Neural progenitor cell (in vitro differentiated cells): ENCODE results near the gene CDRT4. TPM values are rescaled to one million over a fixed set of nuclear protein-coding genes. Genes with fewer than 3 reads are reported as not detected.

ENCODE experiments used
- DNase-seq: peaks from one replicate; pipeline ENCODE4 v3.0.0-alpha.2; 2016; ENCODE audit warnings: low spot score
- H2AFZ ChIP-seq: fragments of 200-600 bp; sonication (generic); replicated peaks from 2 replicates; pipeline ENCODE4 v1.6.1; 2016; ENCODE audit warnings: antibody characterized with exemption
- H3F3A ChIP-seq: fragments of 200-600 bp; sonication (generic); 2 replicates; pipeline ENCODE4 v1.6.1; 2016; ENCODE audit warnings: antibody characterized with exemption, low read depth
- H3K27ac ChIP-seq: fragments of 200-600 bp; sonication (generic); 2 replicates; pipeline ENCODE4 v1.5.1; 2016; ENCODE audit warnings: mild to moderate bottlenecking
- H3K27me3 ChIP-seq: fragments of 200-600 bp; sonication (generic); 2 replicates; pipeline ENCODE4 v1.6.1; 2016; ENCODE audit warnings: mild to moderate bottlenecking, moderate library complexity
- H3K36me3 ChIP-seq: fragments of 200-600 bp; sonication (generic); 2 replicates; pipeline ENCODE4 v1.5.1; 2016
- H3K4me1 ChIP-seq: fragments of 200-600 bp; sonication (generic); 2 replicates; pipeline ENCODE4 v1.6.1; 2016; ENCODE audit warnings: mixed run types
- H3K4me2 ChIP-seq: fragments of 200-600 bp; sonication (generic); 2 replicates; pipeline ENCODE4 v1.6.1; 2016
- H3K4me3 ChIP-seq: fragments of 200-600 bp; sonication (generic); 2 replicates; pipeline ENCODE4 v1.5.1; 2016
- H3K79me2 ChIP-seq: fragments of 200-600 bp; sonication (generic); 2 replicates; pipeline ENCODE4 v1.6.1; 2016; ENCODE audit warnings: low read depth
- H3K9ac ChIP-seq: fragments of 200-600 bp; sonication (generic); 2 replicates; pipeline ENCODE4 v1.6.1; 2016
- H3K9me3 ChIP-seq: fragments of 200-600 bp; sonication (generic); 2 replicates; pipeline ENCODE4 v1.5.1; 2016; ENCODE audit warnings: low read depth
- H4K20me1 ChIP-seq: fragments of 200-600 bp; sonication (generic); 2 replicates; pipeline ENCODE4 v1.6.1; 2016; ENCODE audit warnings: low read depth
- H3K27ac Mint-ChIP-seq: 3 replicates; pipeline ENCODE4 v1.8.0; 2021; ENCODE audit warnings: mixed read lengths
- H3K27me3 Mint-ChIP-seq: 2 replicates; pipeline ENCODE4 v1.8.0; 2022; ENCODE audit warnings: low read depth, mild to moderate bottlenecking, inconsistent platforms, moderate library complexity, mixed read lengths; ENCODE audit not compliant: insufficient read depth
- H3K36me3 Mint-ChIP-seq: 3 replicates; pipeline ENCODE4 v1.8.0; 2021; ENCODE audit warnings: mixed read lengths
- H3K4me1 Mint-ChIP-seq: 3 replicates; pipeline ENCODE4 v1.8.0; 2021; ENCODE audit warnings: mixed read lengths
- H3K4me3 Mint-ChIP-seq: 3 replicates; pipeline ENCODE4 v1.8.0; 2021; ENCODE audit warnings: mild to moderate bottlenecking, moderate library complexity, mixed read lengths
- H3K9me3 Mint-ChIP-seq: 3 replicates; pipeline ENCODE4 v1.8.0; 2020; ENCODE audit warnings: mixed read lengths
- CTCF ChIP-seq: fragments of 200-600 bp; sonication (generic); IDR thresholded peaks from 2 replicates; pipeline ENCODE4 v1.5.1; 2017; ENCODE audit warnings: antibody characterized with exemption, mild to moderate bottlenecking
- EZH2 ChIP-seq: fragments of 200-600 bp; sonication (generic); IDR thresholded peaks from 2 replicates; pipeline ENCODE4 v1.6.1; 2017; ENCODE audit warnings: antibody characterized with exemption, mild to moderate bottlenecking, moderate library complexity
- EZH2phosphoT487 ChIP-seq: fragments of 200-600 bp; sonication (generic); IDR thresholded peaks from 2 replicates; pipeline ENCODE4 v1.6.1; 2017; ENCODE audit warnings: antibody characterized with exemption
- total RNA-seq: library from RNA; depleted of rRNA; stranded (reverse); fragments of >200 nt; gene quantifications from 2 replicates; pipeline ENCODE4 v1.2.3, GENCODE V29; 2015; ENCODE audit warnings: low replicate concordance

The CDRT4 gene
- total RNA-seq, 1 donor from 2014 or later = 18.2 TPM

GRCh38 chr17:15464231-15464985, 3.0 kb downstream of the CDRT4 start:
- H3K27me3 ChIP-seq = no peaks in the 10 kb centered on the region
- no peak overlapping the region for H3K4me3 ChIP-seq
- Mint-ChIP-seq H3K9me3 (peaks cover 2% of the 10 kb centered on the region), H3K4me3 (no peak overlapping the region), H3K36me3 (peaks cover 13% of the 10 kb centered on the region), H3K27ac (no peak overlapping the region), H3K27me3 (no peaks in the 10 kb centered on the region), H3K4me1 (no peaks in the 10 kb centered on the region)
- H3K79me2 ChIP-seq = no peaks in the 10 kb centered on the region
- no peaks in the 10 kb centered on the region for H4K20me1 ChIP-seq
- no peaks in the 10 kb centered on the region for H3F3A ChIP-seq
- no peak overlapping the region for H3K9ac ChIP-seq
- peaks cover 3% of the 10 kb centered on the region for H3K4me1 ChIP-seq
- no peak overlapping the region for H3K27ac ChIP-seq
- H2AFZ ChIP-seq = no peak overlapping the region
- no peak overlapping the region for H3K4me2 ChIP-seq
- no peaks in the 10 kb centered on the region for H3K9me3 ChIP-seq
- H3K36me3 ChIP-seq = no peaks in the 10 kb centered on the region
- no peak for DNase-seq
- TF ChIP-seq EZH2 (no peak), EZH2phosphoT487 (no peak), CTCF (no peak)

- H3K27me3 ChIP-seq = no peaks in the 10 kb centered on the region
- H3K4me3 Mint-ChIP-seq = no peak overlapping the region
- peaks cover 2% of the 10 kb centered on the region for H3K9me3 Mint-ChIP-seq
- H3K27ac ChIP-seq = no peak overlapping the region
- no peaks in the 10 kb centered on the region for H3K9me3 ChIP-seq
- peaks cover 13% of the 10 kb centered on the region for H3K36me3 Mint-ChIP-seq
- H3K79me2 ChIP-seq = no peaks in the 10 kb centered on the region
- no peaks in the 10 kb centered on the region for H3F3A ChIP-seq
- no peak overlapping the region for H3K27ac Mint-ChIP-seq
- no peaks in the 10 kb centered on the region for H4K20me1 ChIP-seq
- H3K4me2 ChIP-seq = no peak overlapping the region
- H3K4me3 ChIP-seq = no peak overlapping the region
- H3K4me1 ChIP-seq = peaks cover 3% of the 10 kb centered on the region
- no peaks in the 10 kb centered on the region for H3K27me3 Mint-ChIP-seq
- TF ChIP-seq EZH2 (no peak), CTCF (no peak), EZH2phosphoT487 (no peak)
- peak; percentile 33 for DNase-seq
- no peak overlapping the region for H3K9ac ChIP-seq
- no peaks in the 10 kb centered on the region for H3K36me3 ChIP-seq
- peaks cover 2% of the 10 kb centered on the region for H3K4me1 Mint-ChIP-seq
- no peak overlapping the region for H2AFZ ChIP-seq
These were observed 4.2 kb downstream of the CDRT4 start for GRCh38 chr17:15462976-15463772.

GRCh38 chr17:15457723-15458094, 9.7 kb downstream of the CDRT4 start:
- no peaks in the 10 kb centered on the region for H3F3A ChIP-seq
- Mint-ChIP-seq H3K27ac (peak overlapping the region; percentile 38), H3K9me3 (peaks cover 5% of the 10 kb centered on the region), H3K4me1 (peaks cover 6% of the 10 kb centered on the region), H3K27me3 (peaks cover 7% of the 10 kb centered on the region), H3K4me3 (no peak overlapping the region), H3K36me3 (peaks cover 24% of the 10 kb centered on the region)
- no peak for TF ChIP-seq EZH2phosphoT487
- TF ChIP-seq CTCF = no peak
- no peak for TF ChIP-seq EZH2
- no peaks in the 10 kb centered on the region for H3K36me3 ChIP-seq
- H3K79me2 ChIP-seq = no peaks in the 10 kb centered on the region
- no peak overlapping the region for H3K4me2 ChIP-seq
- DNase-seq = no peak
- no peaks in the 10 kb centered on the region for H3K27me3 ChIP-seq
- H3K27ac ChIP-seq = no peak overlapping the region
- no peak overlapping the region for H3K9ac ChIP-seq
- no peak overlapping the region for H3K4me3 ChIP-seq
- no peaks in the 10 kb centered on the region for H3K9me3 ChIP-seq
- no peaks in the 10 kb centered on the region for H3K4me1 ChIP-seq
- H4K20me1 ChIP-seq = no peaks in the 10 kb centered on the region
- H2AFZ ChIP-seq = no peak overlapping the region
